PFSK-1 (cell line): Measurements from ENCODE around the gene SFXN1.

Experiments used
- FOXP2 ChIP-seq: optimal IDR thresholded peaks from 2 replicates; pipeline ENCODE3; 2011; ENCODE audit warnings: borderline replicate concordance, control low read depth, inconsistent platforms; ENCODE audit not compliant: insufficient read depth; ENCODE audit errors: extremely low read length, extremely low read depth
- POLR2AphosphoS5 ChIP-seq: IDR thresholded peaks from 2 replicates; pipeline ENCODE4 v1.6.1; 2012; ENCODE audit warnings: low read depth, mild to moderate bottlenecking, control low read depth, low read length, moderate library complexity
- SIN3A ChIP-seq: IDR thresholded peaks from 2 replicates; pipeline ENCODE4 v1.6.1; 2012; ENCODE audit warnings: mild to moderate bottlenecking, low read length, moderate library complexity, borderline replicate concordance; ENCODE audit not compliant: insufficient read depth
- TAF1 ChIP-seq: IDR thresholded peaks from 2 replicates; pipeline ENCODE4 v1.6.1; 2012; ENCODE audit warnings: low read length, control low read depth, borderline replicate concordance; ENCODE audit not compliant: insufficient read depth
- TF ChIP-seq, protein P1 (sequence below), 2 experiments: IDR thresholded peaks; 2 replicates each; pipeline versions ENCODE4 v1.6.1 to v1.8.0; 2011 to 2012; ENCODE audit warnings: low read depth in 2 of 2, low read length in 2 of 2, control low read depth in 1 of 2, inconsistent platforms in 1 of 2, mild to moderate bottlenecking in 1 of 2, moderate library complexity in 1 of 2; ENCODE audit not compliant: insufficient read depth in 1 of 2

SFXN1 gene

DNA sequence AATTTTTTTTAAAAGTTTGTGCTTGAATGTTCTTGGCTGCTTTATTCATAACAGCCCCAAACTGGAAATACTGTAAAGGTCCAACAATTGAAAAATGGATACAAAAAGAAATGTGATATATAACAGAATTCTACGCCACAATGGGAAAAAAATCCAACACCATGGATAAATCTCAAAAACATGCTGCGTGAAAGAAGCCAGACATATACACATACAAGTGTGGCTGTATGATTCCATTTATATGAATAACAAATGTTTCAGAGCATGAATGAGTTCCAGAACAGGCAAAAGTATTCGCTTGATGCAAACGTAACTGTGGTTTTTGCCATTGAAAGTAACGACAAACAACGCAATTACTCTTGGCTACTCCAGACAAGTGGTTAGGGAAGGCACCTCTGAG, 7.2 kb upstream of the SFXN1 start:
- no peak for TF ChIP-seq TAF1
- no peak for TF ChIP-seq FOXP2
- TF ChIP-seq, protein P1, sequence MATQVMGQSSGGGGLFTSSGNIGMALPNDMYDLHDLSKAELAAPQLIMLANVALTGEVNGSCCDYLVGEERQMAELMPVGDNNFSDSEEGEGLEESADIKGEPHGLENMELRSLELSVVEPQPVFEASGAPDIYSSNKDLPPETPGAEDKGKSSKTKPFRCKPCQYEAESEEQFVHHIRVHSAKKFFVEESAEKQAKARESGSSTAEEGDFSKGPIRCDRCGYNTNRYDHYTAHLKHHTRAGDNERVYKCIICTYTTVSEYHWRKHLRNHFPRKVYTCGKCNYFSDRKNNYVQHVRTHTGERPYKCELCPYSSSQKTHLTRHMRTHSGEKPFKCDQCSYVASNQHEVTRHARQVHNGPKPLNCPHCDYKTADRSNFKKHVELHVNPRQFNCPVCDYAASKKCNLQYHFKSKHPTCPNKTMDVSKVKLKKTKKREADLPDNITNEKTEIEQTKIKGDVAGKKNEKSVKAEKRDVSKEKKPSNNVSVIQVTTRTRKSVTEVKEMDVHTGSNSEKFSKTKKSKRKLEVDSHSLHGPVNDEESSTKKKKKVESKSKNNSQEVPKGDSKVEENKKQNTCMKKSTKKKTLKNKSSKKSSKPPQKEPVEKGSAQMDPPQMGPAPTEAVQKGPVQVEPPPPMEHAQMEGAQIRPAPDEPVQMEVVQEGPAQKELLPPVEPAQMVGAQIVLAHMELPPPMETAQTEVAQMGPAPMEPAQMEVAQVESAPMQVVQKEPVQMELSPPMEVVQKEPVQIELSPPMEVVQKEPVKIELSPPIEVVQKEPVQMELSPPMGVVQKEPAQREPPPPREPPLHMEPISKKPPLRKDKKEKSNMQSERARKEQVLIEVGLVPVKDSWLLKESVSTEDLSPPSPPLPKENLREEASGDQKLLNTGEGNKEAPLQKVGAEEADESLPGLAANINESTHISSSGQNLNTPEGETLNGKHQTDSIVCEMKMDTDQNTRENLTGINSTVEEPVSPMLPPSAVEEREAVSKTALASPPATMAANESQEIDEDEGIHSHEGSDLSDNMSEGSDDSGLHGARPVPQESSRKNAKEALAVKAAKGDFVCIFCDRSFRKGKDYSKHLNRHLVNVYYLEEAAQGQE (IDR thresholded peaks at IDR 0.05; ENCODE audit: insufficient read depth in 1 of 2, low read depth in 2 of 2, low read length in 2 of 2): no peak
- TF ChIP-seq POLR2AphosphoS5: no peak
- no peak for TF ChIP-seq SIN3A

DNA sequence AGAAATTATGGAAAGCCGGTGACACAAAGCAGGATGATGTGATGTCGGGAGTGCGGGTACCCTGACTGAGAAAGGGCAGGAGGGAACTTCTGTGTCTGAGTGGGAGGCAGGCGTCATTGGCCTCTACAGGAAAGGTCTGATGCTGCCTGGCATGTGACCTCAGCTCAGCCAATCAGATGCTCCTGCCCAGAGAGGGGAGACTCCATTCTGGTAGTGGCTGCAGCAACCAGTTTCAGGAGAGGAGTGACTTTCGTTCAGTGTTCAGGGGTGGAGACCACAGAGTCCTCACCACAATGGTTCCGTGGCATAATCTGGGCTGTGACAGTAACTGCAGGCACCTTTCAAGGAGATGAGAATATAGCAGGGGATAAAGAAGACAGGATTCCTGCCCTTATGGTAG, 6.7 kb upstream of the SFXN1 start:
- TF ChIP-seq TAF1 (no peak), POLR2AphosphoS5 (no peak), SIN3A (no peak), FOXP2 (no peak)
- TF ChIP-seq, protein P1 (IDR thresholded peaks at IDR 0.05; ENCODE audit: insufficient read depth in 1 of 2, low read depth in 2 of 2, low read length in 2 of 2): no peak

DNA sequence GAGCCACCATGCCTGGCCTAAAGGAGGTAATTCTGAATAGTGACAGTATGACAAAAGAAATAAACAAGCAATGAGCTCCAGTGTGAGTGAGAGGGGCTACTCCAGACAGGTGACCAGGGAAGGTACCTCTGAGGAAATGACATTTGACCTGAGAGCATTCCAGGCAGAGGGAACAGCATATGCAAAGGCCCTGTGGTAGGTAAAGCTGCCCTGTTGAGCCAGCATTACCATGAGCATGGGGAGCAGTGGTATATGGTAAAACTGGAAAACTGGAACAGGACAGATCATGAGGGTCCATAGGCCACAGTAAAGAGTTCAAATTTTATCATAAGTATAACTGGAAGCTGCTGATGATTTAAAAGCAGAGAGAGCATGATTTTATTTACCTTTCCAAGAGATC, 6.0 kb upstream of the SFXN1 start:
- no peak for TF ChIP-seq SIN3A

DNA sequence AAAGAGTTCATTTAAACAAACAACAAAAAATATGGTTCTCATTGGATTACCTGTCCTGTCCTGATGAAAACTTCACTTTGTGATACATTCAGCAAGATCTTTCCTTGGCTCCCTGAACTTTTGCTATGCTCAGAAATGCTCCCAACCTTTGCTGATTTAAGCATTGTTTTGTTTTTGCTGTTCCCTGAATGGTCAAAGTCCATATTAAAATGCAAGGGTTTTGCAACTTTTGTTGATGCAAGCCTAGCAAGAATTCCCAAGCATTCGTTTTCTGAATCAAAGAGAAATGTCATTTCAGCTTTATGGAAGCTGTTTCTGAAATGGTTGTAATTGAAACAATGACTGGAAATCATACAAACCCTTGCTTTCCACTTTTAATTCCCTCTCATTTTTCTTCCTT, 3.1 kb upstream of the SFXN1 start:
- TF ChIP-seq TAF1 (no peak), SIN3A (no peak), FOXP2 (no peak), POLR2AphosphoS5 (no peak)
- TF ChIP-seq, protein P1 (IDR thresholded peaks at IDR 0.05; ENCODE audit: insufficient read depth in 1 of 2, low read depth in 2 of 2, low read length in 2 of 2): no peak

DNA sequence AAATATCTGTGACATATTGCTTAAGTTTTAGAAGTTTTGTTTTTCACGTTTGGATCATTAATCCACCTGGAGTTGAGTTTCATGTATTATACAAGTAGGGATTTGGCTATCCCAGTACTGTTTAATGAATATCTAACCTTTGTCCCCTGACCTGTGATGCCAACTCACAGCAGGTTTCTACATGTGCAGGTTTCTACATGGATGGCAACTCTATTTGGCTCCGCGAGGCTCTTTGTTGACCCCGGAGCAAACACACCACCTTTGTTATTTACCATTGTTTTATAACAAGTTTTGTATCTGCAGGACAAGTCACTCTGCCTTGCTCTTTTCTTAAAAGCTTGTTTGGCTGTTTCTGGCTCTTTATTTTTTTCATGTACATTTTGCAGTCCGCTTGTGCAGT, 920 bp upstream of the SFXN1 start:
- TF ChIP-seq POLR2AphosphoS5 (no peak), SIN3A (no peak), FOXP2 (no peak), TAF1 (no peak)
- TF ChIP-seq, protein P1 (IDR thresholded peaks at IDR 0.05; ENCODE audit: insufficient read depth in 1 of 2, low read depth in 2 of 2, low read length in 2 of 2): no peak
